ENCODE results near the gene DMRTC2.

DMRTC2 gene

DNA sequence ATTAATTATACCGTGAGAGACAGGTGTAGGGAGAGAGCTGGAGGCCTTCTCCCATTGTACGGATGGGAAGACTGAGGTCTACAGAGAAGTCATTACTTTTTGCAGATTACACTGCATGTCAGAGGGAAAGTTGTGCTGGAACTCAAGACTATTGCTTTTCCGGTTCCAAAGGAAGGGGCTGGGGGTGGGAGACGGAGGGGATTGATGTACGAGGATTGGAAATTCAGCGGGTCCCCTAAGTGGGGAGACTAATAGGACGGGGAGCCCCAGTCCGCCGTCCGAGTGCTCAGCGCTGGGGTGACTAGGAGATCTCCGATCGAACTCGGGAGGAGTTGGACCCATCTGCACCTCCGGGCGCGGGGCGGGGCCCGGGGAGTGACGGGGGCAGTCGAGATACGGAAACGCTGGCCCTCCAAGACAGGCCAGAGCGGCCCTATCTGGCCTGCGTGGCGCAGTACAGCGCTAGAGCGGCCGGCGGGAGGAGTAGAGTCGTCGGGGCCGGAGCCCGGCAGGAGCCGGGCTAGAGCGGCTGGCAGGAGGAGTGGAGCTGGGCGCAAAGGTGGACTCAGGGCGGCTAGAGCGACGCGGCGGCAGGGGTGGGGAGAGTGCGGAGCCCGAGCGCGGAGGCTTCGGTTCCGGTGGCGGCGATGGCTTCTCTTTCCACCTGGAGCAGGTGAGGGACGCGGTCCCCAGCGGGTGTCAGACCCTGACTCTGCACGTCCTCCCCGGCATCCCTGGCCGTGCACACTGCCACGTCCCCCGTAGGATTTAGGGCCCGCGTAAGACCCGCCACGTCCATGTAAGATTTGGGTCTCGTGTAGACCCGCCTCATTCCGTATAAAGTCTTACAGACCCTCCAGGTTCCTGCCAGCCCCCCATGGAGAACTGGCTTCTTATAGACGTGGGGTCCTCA, 39.2 kb downstream of the DMRTC2 start:
- TF ChIP-seq, protein P1, sequence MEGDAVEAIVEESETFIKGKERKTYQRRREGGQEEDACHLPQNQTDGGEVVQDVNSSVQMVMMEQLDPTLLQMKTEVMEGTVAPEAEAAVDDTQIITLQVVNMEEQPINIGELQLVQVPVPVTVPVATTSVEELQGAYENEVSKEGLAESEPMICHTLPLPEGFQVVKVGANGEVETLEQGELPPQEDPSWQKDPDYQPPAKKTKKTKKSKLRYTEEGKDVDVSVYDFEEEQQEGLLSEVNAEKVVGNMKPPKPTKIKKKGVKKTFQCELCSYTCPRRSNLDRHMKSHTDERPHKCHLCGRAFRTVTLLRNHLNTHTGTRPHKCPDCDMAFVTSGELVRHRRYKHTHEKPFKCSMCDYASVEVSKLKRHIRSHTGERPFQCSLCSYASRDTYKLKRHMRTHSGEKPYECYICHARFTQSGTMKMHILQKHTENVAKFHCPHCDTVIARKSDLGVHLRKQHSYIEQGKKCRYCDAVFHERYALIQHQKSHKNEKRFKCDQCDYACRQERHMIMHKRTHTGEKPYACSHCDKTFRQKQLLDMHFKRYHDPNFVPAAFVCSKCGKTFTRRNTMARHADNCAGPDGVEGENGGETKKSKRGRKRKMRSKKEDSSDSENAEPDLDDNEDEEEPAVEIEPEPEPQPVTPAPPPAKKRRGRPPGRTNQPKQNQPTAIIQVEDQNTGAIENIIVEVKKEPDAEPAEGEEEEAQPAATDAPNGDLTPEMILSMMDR (IDR thresholded peaks at IDR 0.05; ENCODE audit: low read depth, low read length) = no peak
- peak overlapping the region; percentile 76 for H3K4me3 ChIP-seq (ENCODE audit: low read depth, low read length)

DNA sequence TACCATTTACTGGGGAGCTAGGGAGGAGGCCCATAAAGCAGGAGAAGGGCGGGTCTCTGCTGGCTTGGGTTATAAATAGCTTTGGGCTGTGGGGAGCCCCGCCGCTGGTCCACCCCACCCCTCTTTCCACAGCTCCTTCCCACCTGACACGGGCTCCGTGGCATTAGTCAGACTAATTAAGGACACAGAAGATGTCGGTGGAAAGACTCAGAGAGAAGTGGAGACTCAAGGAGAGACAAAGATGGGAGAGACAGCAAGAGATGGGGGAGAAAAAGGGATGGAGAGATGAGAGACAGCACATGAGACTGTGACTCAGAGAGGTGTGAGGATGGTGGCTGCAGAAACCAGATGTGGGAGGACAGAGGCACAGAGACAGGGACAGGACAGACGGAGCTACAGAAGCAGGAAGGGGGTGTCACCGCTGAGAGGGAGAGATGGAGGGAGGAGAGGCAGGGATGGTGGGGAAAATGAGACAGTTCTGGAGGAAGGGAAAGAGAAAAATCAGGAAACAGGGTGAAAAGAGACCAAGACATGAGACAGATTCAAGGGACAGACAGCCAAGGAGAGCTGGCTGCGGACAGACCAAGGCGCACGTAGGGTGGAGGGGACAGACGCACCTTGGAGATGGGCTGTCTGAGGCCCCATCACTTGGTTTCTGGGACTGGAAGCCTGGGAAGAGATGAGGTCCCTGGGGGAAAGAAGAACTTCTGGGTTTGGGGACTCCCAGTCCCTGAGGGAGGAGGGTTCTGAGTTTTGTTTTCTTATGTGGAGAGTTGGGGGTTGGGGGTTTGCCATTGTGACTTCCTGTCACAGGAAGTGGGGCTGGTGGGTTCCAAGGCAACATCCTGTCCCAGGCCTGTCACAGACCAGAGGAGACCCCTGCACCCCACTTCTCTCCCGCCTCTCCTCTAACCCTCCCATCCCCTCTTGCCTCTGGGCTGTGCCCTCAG, 42.2 kb downstream of the DMRTC2 start:
- TF ChIP-seq, protein P1 (IDR thresholded peaks at IDR 0.05; ENCODE audit: low read depth, low read length) = no peak
- no peak overlapping the region for H3K4me3 ChIP-seq (ENCODE audit: low read depth, low read length)

DNA sequence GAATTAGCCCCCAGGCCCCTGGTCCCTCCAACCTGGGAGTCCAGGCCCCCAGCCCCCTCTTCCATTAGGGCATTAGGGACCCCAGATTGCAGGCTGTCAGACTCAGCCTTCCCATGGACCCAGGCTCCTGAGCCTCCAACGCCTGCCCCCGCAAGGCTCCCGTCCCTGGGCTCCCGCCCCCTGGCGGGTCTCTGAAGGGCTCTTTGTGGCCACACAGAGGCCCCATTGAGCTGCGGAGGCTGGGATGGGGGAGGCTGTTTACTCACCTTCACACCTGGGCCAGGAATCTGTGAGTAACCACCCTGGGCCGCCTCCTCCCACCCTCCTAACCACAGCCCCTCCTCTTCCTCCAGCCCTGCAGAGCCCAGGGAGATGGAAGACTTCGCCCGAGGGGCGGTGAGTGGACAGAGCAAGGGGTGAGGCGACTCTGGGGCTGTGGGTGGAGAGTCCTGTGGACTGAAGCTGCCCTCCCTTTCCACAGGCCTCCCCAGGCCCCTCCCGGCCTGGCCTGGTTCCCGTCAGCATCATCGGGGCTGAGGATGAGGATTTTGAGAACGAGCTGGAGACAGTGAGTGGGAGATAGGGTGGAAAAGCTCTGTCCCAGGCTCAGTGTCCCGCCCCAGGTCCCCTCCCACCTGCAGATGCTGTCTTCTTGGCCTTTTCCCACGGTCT, 43.0 kb downstream of the DMRTC2 start:
- no peak overlapping the region for H3K4me3 ChIP-seq (ENCODE audit: low read depth, low read length)
- TF ChIP-seq, protein P1 (IDR thresholded peaks at IDR 0.05; ENCODE audit: low read depth, low read length) = 0 out of 2 replicates have a peak, but pooled peaks have one; percentile 1

DNA sequence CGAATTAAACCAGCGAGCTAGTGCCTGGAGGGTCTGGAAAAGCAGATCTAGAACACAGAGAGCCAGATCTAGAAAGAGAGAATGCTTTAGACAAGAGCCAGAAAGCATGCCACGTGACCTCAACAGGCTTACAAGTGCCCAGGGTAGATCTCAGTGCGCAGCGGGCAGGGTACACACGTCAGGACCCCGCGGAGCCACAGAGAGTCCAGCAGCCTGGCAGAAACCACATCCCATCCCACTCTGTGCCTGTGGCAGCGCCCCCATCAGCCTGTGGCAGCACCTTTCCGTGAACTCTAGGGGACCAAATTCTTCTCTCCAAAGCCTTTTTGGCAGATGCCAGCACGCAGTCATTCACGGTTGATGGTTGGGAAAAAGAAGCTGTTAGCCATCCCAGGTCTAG, 44.1 kb downstream of the DMRTC2 start:
- H3K4me3 ChIP-seq (ENCODE audit: low read depth, low read length) = no peak overlapping the region
- TF ChIP-seq, protein P1 (IDR thresholded peaks at IDR 0.05; ENCODE audit: low read depth, low read length) = no peak

DNA sequence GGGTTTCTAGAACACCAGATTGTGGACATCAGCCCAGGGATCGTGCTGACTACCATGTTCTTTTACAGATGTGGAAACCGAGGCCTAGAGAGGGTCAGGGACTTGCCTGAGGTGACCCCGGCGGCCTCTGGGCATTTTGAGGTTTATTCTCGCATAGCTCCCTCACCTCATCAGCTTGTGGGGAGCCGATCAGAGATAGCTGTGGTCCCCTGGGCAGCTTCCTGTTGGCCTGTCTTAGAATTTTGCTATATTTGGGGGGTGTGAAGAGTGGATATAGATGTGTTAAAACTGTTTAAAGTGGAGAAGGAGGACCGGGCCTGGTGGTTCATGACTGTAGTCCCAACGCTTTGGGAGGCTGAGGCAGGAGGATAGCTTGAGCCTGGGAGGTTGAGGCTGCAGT, 45.1 kb downstream of the DMRTC2 start:
- TF ChIP-seq, protein P1 (IDR thresholded peaks at IDR 0.05; ENCODE audit: low read depth, low read length) = no peak
- no peak overlapping the region for H3K4me3 ChIP-seq (ENCODE audit: low read depth, low read length)

DNA sequence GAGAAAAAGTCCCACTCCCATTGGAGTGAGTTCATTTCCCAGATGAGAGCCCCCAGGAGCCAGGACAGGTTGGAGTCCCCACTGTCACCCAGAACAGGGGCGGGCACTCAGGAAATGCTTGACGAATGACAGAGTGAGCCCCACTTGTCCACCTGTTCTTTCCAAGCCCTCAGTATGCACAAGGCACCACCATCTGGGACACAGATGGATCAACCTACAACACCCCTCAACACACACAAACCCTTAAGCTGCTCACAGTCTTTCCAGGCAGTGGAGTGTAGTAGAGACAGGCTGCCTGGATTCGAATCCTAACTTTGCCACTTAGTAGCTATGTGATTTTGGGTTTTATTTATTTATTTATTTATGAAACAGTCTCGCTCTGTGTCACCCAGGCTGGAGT, 46.1 kb downstream of the DMRTC2 start:
- TF ChIP-seq, protein P1 (IDR thresholded peaks at IDR 0.05; ENCODE audit: low read depth, low read length) = no peak
- H3K4me3 ChIP-seq (ENCODE audit: low read depth, low read length) = no peak overlapping the region

Measured in WI38 (cell line).